HG02885 (cell line): ENCODE data around the gene KLC3.
"Not testable (repeated sequence)": the region's sequence is repeated elsewhere in the genome, so short reads cannot be mapped to it uniquely, and the experiment has no call there.

Experiments used
- ATAC-seq: cut with Tn5 transposase; IDR thresholded peaks from one replicate; pipeline ENCODE4 v1.9.1; 2021; ENCODE audit warnings: mild to moderate bottlenecking; ENCODE audit not compliant: unreplicated experiment, poor library complexity

The KLC3 gene

DNA sequence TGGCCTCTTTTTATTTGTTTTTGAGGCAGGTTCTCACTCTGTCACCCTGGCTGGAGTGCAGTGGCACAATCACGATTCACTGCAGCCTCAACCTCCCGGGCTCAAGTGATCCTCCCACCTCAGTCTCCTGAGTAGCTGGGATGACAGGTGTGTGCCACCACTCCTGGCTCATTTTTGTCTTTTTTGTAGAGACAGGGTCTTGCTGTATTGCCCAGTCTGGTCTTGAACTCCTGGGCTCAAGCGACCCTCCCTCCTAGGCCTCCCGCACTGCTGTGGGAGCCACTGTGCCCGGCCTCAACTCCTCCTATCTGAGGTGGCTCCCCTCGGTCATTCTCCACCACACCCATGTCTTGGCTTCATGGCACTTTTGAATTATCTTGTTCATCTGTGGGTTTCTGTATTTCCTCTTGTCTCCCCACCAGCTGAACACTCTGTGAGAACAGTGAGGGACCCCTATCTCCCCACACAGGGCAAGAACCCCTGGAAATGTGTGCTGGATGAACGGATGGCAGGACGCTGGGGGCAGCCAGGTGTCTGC lies 25.8 kb upstream of the KLC3 start:
- ATAC-seq: no peak

DNA sequence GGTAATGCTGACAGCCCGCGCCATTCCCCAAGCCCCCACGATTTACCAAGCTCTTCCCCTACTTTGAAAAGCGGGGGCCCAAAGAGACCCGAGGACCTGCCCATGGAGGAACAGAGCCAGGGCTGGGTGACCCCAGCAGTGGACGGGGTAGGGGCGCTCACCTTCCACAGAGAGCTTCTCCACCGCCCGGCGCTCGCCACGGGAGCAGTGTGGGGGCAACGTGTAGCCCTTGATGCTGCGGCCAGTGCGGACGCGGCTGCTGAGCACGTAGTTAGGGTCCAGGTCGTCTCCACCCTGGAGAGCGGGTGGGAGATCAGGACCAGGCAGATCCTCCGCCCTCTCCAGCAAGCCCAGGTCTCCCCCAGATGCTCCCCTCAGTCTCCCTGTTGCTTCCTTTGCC lies 25.2 kb upstream of the KLC3 start:
- ATAC-seq: no peak

DNA sequence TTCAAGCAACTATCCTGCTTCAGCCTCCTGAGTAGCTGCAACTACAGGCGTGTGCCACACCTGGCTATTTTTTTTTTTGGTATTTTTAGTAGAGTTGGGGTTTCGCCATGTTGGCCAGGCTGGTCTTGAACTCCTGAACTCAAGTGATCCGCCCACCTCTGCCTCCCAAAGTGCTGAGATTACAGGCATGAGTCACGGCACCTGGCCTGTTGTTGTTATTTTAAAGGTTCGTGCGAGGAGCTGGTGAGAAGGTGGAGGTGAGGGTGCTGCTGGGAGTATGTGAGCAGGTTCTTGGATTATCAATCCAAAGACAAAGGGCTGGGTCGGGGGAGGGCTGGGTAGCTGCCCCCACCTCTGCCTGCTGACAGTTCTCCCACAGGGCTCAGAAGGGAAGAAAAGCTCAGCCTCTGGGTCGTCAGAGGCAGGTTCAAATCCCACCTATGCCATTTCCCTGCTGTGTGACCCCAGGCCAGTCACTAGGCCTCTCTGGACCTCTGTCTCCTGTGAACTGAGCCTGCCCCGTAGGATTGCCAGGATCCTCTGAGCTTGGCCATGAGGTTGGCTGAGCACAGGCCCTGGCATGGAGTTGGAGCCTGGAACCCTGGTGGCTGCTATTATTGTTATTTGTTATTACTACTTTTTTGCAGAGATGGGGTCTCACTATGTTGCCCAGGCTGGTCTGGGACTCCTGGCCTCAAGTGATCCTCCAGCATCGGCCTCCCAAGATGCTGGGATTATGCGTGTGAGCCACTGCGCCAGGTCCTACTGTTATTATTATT lies 19.4 kb upstream of the KLC3 start:
- ATAC-seq: no peak

DNA sequence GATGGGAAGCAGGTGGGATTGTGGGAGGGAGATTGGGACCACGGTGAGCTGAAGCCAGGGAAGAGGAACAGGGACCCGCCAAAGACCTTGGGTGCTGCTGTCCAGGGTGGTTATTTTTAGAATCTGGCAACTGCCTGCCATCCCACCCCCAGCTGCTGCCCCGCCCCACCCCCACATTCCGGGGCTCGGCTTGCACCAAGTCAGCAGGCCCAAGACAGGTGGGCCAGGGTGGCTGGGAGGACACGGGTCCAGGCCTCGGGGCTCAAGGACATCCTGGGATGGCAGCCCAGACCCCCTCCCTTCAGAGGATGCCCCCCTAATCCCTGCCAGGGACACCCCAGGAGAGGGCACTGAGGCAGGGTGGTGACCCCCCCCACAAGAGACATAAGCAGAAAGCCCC lies 18.7 kb upstream of the KLC3 start:
- no peak for ATAC-seq

DNA sequence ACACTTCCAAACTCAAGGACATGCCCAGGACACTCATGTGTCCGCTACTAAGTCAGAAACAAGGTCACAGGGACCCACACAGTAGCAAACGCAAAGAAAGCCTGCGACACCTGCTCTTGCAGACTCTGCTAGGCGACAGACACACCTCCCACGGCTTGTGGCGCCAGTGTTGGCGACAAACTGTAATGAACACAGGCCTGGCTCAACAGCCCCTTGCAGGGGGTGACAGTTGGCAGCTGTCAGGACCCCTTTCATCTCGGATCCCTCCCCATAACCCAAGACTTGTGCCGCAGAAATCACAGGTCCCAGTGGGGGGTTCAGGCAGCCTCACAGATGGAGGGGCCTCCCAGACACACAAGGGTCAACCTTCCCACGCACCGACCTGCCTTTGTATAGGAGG lies 18.2 kb upstream of the KLC3 start:
- ATAC-seq: no peak

DNA sequence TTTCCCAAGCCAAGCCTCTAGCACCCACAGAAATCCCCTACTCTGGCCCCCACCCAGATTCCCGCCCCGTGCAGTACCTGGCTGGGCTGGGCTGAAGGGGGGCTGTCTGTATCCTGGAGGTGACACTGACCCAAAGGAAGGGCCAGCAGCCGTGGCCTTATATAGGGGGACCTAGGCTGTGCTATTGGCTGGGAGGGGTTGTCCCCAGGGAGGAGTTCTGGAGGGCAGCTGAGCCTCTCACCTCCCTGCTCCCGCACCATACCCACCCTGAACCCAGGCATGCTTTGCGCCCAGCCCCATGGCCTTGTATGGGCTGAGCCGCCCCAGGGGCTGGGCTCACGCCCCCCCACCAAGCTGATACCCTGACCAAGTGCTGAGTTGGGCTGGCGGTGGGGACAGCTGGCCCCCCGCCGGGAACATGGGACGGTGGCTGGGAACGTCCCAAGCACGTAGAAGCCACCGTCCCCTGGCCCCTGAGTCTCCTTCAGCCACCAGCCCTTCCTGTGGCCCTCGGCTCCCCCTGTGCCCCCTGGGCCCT lies 17.7 kb upstream of the KLC3 start, which contains the start of gene CKM:
CKM (minus strand) TSS at position 132 of the 538 bp plus-strand sequence. CDS start 3,162 bp downstream, outside the sequence.
- ATAC-seq: no peak

DNA sequence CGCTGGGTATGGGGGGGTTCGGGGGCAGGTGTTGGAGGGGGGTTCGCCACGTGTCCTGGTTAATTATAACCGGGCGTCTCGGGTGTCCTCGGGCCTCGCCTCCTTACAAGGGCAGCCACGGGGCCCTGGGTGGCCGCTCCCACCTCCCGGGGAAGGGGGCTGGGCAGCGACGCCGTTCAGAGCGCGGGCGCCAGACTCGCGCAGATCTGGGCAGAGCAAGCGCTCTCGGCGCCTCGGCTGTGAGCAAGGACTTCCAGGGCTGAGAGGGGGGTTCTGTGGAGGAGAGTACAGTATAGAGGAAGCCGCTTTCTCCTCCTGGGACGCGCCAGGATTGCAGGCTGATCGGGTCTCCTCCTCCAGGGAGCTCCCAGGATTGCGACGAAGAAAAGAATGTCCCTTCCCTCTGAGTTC lies 16.9 kb upstream of the KLC3 start:
- ATAC-seq: no peak

DNA sequence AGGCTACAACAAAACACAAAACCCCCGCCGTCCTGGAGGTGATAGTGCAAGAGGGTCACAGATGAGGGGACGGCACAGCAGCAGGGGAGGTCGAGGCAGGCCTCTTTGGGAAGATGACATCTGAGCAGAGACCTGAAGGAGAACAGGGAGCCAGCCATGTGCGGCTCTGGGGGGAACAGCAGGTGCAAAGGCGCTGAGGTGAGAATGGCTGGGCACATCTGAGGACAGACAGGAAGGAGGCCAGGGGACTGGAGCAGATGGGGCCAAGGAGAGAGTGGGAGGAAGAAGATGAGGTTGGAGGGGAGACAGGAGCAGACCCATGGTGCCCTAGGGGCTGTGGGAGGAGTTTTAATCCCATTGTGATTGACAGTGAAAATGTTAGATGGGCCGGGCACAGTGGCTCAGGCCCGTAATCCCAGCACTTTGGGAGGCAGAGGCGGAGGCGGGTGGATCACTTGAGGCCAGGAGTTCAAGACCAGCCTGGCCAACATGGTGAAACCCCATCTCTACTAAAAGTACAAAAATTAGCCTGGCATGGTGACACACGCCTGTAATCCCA lies 16.1 kb upstream of the KLC3 start:
- no peak for ATAC-seq

DNA sequence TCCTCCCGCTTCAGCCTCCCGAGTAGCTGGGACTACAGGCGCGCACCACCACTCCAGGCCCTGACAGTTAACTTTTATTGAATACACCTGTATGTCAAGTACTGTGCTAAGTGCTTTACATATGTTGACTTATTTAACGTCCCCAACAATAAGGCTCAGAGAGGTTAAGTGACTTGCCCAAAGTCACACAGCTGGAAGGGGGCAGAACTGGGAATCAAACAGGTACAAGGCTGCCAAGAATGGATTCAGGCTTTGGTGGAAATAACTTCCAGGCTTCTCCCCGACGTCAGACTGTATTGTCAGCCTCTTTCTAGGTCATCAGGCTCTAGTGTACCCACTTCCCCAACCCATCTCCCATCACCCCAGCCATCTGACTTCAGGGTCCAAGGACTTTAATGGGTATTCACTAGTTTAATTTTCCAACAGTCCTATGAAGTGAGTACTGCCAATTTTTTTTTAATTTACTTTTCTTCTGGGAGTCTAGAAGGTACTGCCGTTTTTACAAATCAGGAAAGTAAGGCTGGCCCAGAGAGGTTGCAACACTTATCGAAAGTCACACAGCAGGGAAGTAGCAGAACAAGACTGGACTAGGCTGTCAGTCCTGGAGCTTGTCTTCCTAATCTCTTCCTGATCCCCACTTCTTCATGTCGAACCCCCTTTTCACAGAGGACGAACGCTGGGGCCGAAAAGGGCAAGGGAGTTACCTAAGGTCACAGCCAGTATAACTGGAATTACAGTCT lies 13.0 kb upstream of the KLC3 start:
- no peak for ATAC-seq

DNA sequence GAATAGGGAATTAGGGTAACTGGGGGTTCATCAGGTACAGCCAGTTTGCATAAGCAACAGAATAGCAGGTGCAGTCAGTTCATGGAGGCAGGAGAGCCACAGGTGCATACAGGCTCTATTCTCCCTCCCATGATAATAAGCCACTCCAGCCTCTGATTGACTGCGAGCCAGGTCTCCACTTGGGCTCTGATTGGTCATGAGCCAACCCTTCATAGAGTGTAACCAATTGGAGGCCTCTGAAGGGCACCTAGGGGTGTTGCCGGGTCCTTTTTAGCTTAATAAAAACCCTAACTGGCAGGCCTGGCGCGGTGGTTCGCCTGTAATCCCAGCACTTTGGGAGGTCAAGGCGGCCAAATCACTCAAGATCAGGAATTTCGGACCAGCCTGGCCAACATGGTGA lies 9.1 kb upstream of the KLC3 start:
- ATAC-seq: no peak

DNA sequence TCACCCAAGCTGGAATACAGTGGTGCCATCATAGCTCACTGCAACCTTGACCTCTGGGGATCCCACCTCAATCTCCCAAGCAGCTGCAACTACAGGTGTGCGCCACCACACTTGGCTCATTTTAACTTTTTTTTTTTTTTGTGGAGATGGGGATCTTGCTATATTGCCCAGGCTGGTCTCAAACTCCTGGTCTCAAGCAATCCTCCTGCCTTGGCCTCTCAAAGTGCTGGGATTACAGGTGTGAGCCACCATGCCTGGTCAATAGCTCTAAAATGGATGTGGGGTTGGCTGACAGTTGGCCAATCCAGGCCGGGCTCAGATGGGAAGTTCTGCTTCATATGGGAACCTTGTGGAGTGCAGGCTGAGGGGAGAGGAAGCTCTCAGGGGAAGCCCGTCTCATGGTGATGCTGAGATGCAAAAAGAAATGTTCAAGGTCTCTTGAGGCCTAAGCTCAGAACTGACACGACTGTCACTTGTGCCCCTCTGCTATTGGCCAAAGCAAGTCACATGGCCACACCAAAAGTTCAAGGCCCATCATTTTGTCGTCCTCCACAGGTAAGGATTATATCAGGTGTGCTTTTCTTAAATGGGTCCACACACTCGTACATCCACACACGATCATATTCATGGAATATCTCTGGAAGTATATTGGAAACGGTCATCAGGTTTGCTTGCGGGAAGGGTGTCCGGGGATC lies 6.8 kb upstream of the KLC3 start:
- ATAC-seq: no peak

DNA sequence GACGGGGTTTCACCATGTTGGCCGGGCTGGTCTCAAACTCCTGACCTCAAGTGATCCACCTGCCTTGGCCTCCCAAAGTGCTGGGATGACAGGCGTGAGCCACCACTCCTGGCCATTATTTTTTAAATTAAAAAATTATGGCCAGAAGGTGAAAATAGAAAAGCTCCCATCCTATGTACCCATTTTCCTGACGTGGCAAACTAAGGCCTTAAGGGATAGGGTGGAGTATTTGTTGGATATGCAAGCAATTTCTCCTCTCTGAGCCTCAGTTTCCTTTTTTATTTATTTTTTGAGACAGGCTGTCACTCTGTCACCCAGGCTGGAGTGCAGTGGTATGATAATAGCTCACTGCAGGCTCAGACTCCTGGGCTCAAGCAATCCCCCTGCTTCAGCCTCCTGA lies 5.7 kb upstream of the KLC3 start:
- not testable (repeated sequence) for ATAC-seq

DNA sequence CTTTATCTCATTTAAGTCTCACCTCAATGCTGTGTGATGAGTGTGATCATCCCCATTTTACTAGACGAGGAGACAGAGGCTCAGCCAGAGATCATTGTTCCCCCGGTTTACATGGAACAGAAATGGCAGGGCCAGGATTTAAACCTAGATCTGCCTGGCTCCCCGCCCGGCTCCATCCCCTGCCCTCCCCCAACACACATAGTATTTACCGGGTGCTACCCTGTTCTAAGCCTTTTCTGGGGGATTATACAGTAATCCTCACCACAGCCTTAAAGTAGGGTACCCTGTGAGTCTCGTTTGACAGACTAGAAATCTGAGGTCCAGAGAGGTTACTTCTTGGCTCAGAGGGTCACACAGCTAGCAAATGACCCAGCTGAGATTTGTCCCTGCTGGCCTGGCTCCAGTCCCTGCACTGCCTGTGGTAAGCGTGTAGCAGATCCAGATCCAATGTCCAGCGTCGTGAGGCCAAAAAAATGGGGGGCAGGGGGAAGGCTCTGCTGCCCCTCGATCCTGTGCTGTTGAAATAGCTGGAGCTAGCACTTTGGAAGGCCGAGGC lies 3.8 kb upstream of the KLC3 start:
- no peak for ATAC-seq

DNA sequence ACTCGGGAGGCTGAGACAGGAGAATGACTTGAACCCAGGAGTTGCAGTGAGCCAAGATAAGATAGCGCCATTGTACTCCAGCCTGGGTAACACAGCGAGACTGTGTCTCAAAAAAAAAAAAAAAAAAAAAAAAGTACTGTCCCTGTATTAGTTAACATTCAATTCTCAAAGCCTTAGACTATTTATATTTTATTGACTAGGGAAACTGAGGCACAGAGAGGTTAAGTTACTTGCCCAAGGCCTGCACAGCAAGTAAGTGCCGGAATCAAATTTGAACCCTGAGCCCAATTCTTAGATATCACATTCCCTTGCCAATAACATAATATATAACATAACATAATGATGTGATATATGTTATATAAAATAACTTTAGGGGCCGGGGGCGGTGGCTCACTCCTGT lies 921 bp upstream of the KLC3 start:
- ATAC-seq: no peak

DNA sequence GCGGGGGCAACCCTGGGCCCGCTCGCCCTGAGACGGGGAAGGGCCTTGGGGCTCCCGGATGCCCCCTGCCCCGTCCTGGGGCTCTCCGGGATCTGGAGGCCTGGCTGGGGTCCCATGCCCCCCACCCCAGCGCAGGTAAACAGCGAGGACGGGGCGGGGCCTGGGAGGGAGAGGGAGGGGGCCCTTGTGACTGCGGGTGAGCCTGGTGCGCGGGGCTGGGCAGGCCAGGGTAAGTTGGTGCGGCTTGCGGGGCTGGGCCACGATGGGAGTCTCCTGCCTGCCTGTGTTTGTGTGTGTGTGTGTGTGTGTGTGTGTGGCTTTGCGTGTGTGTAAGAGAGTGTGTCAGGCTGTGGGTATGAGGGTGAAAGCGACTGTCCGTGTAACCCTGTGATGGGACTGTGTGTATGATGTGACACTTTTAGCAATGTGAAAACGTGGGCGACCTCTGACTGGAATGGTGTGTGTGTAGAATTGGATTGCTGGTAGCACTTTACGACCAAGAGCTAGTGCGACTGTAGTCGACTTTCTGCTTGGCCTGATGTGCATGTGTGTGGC lies 426 bp downstream of the KLC3 start:
- no peak for ATAC-seq

DNA sequence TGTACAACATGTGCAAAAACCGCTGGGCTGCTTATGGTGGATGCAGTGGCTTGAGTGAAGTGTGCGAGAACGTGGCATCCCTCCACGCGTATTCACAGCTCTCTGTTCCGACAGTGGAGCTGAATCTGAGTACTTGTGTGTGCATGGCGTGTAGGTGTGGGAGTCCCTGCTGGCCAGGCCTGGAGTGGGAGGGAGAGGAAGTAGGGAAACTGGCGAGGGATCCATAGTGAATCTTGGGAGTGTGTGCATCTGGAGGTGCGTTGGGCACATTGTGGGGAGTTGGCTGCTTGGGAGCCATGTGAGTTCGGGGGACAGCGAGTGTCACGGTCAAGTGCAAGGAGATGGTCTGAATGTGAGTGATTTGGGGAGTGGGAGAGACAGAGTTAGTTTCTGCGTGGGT lies 2.4 kb downstream of the KLC3 start:
- ATAC-seq: no peak

DNA sequence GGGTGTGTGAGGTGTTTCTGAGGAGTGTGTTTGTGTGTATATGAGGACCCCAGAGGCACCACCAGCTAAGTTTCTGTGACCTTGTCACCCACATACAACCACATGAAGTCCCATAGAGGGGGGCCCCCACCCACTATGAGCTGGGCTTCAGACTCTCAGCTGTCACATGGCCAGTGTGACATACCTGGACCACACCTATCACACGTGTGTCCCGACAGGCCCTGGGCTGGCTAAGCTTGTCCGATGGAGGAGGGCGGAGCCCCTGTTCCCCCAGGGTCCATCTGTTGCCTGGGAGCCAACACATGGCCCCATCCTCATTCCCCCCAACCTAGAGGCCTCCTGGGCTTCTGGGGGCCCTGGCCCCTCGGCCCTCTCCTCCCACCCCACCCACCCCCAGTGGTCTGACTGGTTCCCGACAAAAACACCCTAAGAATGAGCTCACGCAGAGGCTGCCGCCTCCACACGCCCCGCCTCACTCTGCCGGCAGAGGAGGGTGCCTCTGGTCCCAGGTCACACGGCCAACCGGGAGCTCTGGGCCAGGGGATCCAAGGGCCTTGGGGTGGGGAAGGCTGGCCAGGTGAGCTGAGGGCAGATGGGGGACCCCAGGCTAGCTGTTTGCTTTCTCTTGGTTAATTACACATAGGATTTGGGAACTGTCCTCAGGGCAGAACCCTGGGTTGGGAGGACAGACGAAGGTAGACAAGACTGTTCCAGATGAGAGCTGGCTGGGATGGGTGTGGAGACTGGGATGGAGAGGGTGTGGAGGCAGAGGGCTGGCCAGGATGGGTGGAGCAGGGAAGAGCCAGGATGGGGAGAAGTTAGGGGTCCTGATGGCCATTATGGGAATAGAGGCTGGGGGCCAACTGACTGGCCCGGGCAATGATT lies 4.3 kb downstream of the KLC3 start:
- no peak for ATAC-seq

DNA sequence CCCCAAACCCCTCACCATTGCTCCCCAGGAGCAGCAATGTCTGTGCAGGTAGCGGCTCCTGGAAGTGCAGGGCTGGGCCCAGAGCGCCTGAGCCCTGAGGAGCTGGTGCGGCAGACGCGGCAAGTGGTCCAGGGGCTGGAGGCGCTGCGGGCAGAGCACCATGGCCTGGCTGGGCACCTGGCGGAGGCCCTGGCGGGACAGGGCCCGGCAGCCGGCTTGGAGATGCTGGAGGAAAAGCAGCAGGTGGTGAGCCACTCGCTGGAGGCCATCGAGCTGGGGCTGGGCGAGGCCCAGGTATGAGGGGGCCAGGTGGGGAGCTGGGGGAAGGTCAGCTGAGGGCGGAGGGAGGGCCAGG lies 4.9 kb downstream of the KLC3 start:
- no peak for ATAC-seq

DNA sequence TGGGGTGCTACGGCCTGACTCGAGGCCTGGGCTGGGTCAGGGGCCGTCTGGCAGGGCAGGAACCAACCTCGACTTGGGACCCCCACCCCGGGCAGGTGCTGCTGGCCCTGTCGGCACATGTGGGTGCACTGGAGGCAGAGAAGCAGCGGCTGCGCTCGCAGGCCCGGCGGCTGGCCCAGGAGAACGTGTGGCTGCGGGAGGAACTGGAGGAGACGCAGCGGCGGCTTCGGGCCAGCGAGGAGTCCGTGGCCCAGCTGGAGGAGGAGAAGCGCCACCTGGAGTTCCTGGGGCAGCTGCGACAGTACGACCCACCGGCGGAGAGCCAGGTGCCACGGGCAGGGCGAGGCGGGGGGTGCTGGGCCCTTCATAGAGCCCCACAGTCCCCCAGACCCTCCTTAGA lies 5.9 kb downstream of the KLC3 start:
- ATAC-seq: no peak
